ENCODE data around the gene MESP1. TPM values are rescaled to one million over a fixed set of nuclear protein-coding genes. Genes with fewer than 3 reads are reported as not detected.

Gene MESP1
- total and polyA plus RNA-seq, 10 of the 15 experiments (the other 5 are each of a cell fraction or from before 2014, with no cell fraction given), result 0.04 to 1.1 (median 0.57) TPM; not detected in 2

- H3K4me3 ChIP-seq, result no peak overlapping the region
- H3K79me2 ChIP-seq (ENCODE audit: control insufficient read depth, insufficient read depth, low read length), result no peaks in the 10 kb centered on the region
- no peak for FAIRE-seq
- BruUV-seq (replicated peaks), result no TSS peak
- no peak overlapping the region for H2AFZ ChIP-seq (ENCODE audit: control insufficient read depth, low read depth, low read length)
- in situ Hi-C loops (cut with MboI) (no loop called here), intact Hi-C loops (cut with micrococcal nuclease; ENCODE audit: unreplicated experiment) (no loop called here)
- ChIA-PET SMC1A (ENCODE audit: uncharacterized antibody, unreplicated experiment) (no interaction called here), POLR2A (no interaction called here), RAD21 (ENCODE audit: unreplicated experiment) (interaction anchor here (1.0 kb wide), 1 partner anchor 8 kb away, joined by 3 read pairs; no protein-coding TSS in a partner anchor), CTCF (interaction anchor here (0.8 to 3.2 kb wide), 2 partner anchors 9 to 143 kb away, joined by 5 to 19 read pairs; no protein-coding TSS in a partner anchor)
- no peaks in the 10 kb centered on the region for H4K20me1 ChIP-seq (ENCODE audit: control insufficient read depth, insufficient read depth)
- ATAC-seq, result no peak
- no peaks in the 10 kb centered on the region for H3K9me3 ChIP-seq (replicated peaks; ENCODE audit: control insufficient read depth, insufficient read depth, low read length)
- H3K4me1 ChIP-seq (ENCODE audit: control insufficient read depth, insufficient read depth, low read length), result no peaks in the 10 kb centered on the region
- H3K9ac ChIP-seq (ENCODE audit: control insufficient read depth, insufficient read depth, low read length), result no peak overlapping the region
- no peak for DNase-seq (ENCODE audit: low read depth, low spot score)
- no peaks in the 10 kb centered on the region for H3K36me3 ChIP-seq (ENCODE audit: control insufficient read depth in 2 of 2, insufficient read depth in 2 of 2, low read length in 1 of 2)
- H3K4me2 ChIP-seq (ENCODE audit: control insufficient read depth, insufficient read depth), result no peak overlapping the region
- no peaks in the 10 kb centered on the region for H3K27me3 ChIP-seq (replicated peaks in 1 of 2; ENCODE audit: control insufficient read depth in 2 of 2, insufficient read depth in 2 of 2, low read length in 1 of 2)
- TF ChIP-seq RFX5 (IDR thresholded peaks at IDR 0.05; ENCODE audit: low read depth, low read length) (no peak), SP1 (IDR thresholded peaks at IDR 0.05; ENCODE audit: low read depth, low read length) (no peak), CHD4 (IDR thresholded peaks at IDR 0.05) (no peak), MYC (IDR thresholded peaks at IDR 0.05; ENCODE audit: insufficient read depth, insufficient read length, insufficient replicate concordance, low read length, severe bottlenecking) (no peak), ZNF24 (IDR thresholded peaks at IDR 0.05) (no peak), ZNF384 (IDR thresholded peaks at IDR 0.05; ENCODE audit: borderline replicate concordance, low read depth, low read length) (no peak), CBFB (IDR thresholded peaks at IDR 0.05; ENCODE audit: low read depth) (no peak)
- 41% methylated on average over 5 of the region's 5 CpGs for WGBS (ENCODE audit: insufficient coverage, insufficient replicate concordance, low lambda C conversion rate, missing lambda C conversion rate)
- H3K27ac ChIP-seq (ENCODE audit: control insufficient read depth, insufficient read depth), result no peak overlapping the region
These were observed 19.8 kb downstream of the MESP1 start for GRCh38 chr15:89731275-89731674.

- no peaks in the 10 kb centered on the region; a peak in 1 of 4 replicates for H3K27me3 ChIP-seq (replicated peaks in 1 of 2; ENCODE audit: control insufficient read depth in 2 of 2, insufficient read depth in 2 of 2, low read length in 1 of 2)
- no peak overlapping the region for H3K9ac ChIP-seq (ENCODE audit: control insufficient read depth, insufficient read depth, low read length)
- H4K20me1 ChIP-seq (ENCODE audit: control insufficient read depth, insufficient read depth), result no peaks in the 10 kb centered on the region
- FAIRE-seq (no peak), DNase-seq (ENCODE audit: low read depth, low spot score) (no peak), ATAC-seq (no peak)
- WGBS (ENCODE audit: insufficient coverage, insufficient replicate concordance, low lambda C conversion rate, missing lambda C conversion rate), result 13% methylated on average over 2 of the region's 2 CpGs
- ChIA-PET CTCF (interaction anchor here (0.5 to 4.1 kb wide), 4 partner anchors 9 to 26 kb away, joined by 3 to 23 read pairs (median 3); no protein-coding TSS in a partner anchor), SMC1A (ENCODE audit: uncharacterized antibody, unreplicated experiment) (no interaction called here), RAD21 (ENCODE audit: unreplicated experiment) (no interaction called here), POLR2A (no interaction called here)
- no peaks in the 10 kb centered on the region for H3K79me2 ChIP-seq (ENCODE audit: control insufficient read depth, insufficient read depth, low read length)
- in situ Hi-C loops (cut with MboI) (no loop called here), intact Hi-C loops (cut with micrococcal nuclease; ENCODE audit: unreplicated experiment) (no loop called here)
- no peaks in the 10 kb centered on the region for H3K4me1 ChIP-seq (ENCODE audit: control insufficient read depth, insufficient read depth, low read length)
- H3K4me3 ChIP-seq, result no peak overlapping the region
- H3K4me2 ChIP-seq (ENCODE audit: control insufficient read depth, insufficient read depth), result no peak overlapping the region
- no peaks in the 10 kb centered on the region; the same call in 1 of the 3 replicates for H3K9me3 ChIP-seq (replicated peaks; ENCODE audit: control insufficient read depth, insufficient read depth, low read length)
- no peaks in the 10 kb centered on the region for H3K36me3 ChIP-seq (ENCODE audit: control insufficient read depth in 2 of 2, insufficient read depth in 2 of 2, low read length in 1 of 2)
- no peak overlapping the region for H2AFZ ChIP-seq (ENCODE audit: control insufficient read depth, low read depth, low read length)
- H3K27ac ChIP-seq (ENCODE audit: control insufficient read depth, insufficient read depth), result no peak overlapping the region
- no TSS peak for BruUV-seq (replicated peaks)
- TF ChIP-seq JUND (IDR thresholded peaks at IDR 0.05; ENCODE audit: low read depth, low read length) (no peak), BCL3 (IDR thresholded peaks at IDR 0.05; ENCODE audit: borderline replicate concordance, insufficient read depth, low read depth, low read length, poor library complexity, severe bottlenecking) (no peak), BCL11A (IDR thresholded peaks at IDR 0.05; ENCODE audit: low read depth, low read length) (no peak), ZBTB33 (IDR thresholded peaks at IDR 0.05) (no peak), NRF1 (conservative IDR thresholded peaks at IDR 0.05; ENCODE audit: low read depth, low read length) (no peak), RUNX3 (IDR thresholded peaks at IDR 0.05; ENCODE audit: low read length) (no peak), DPF2 (IDR thresholded peaks at IDR 0.05) (no peak)
These were observed 22.8 kb downstream of the MESP1 start for GRCh38 chr15:89728254-89728653.

All from GM12878 (cell line).